HG03139 (cell line): Measurements from ENCODE around the gene CD74.
A peak's percentile ranks its signal among the peaks of the same experiment; 100 is the strongest.

Source experiments
- ATAC-seq: cut with Tn5 transposase; IDR thresholded peaks from one replicate; pipeline ENCODE4 v1.9.1; 2021; ENCODE audit not compliant: unreplicated experiment

The CD74 gene

DNA sequence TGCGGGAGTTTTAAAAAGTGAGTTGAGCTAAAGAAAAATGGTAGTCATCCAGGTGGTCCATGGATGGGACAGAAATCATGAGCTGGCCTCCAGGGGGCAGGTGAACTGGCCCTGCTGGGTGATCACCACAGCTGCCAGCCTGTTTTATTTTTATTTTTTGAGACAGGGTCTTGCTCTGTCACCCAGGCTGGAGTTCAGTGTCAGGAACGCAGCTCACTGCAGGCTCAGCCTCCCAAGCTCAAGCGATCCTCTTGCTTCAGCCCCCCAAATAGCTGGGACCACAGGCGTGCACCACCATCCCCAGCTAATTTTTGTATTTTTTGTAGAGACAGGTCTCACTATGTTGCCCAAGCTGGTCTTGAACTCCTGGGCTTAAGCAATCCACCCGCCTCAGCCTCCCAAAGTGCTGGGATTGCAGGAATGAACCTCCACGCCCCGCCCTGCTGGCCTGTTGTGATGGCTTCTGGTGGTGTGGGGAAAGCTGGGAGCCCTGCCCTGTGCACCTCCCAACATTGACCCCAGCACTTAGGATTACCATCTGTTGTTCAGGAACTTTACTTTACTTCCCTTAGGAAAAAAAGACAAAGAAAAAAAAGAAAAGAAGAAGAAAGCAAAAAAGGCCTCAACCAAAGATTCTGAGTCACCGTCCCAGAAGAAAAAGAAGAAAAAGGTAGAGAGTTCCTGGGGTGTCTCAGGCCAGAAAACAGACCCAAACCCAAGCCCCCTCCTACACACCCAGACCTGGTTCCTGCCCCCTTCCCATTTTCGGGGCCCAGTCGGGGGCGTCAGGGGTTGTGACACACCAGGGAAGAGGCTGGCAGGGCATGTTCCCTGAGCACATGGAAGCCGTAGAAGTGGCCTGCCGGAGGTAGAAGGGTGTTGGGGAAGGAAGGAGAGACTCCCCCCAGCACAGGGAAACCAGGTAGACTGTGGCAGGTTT is 14.7 kb downstream of the CD74 start:
- peak; percentile 2 for ATAC-seq

DNA sequence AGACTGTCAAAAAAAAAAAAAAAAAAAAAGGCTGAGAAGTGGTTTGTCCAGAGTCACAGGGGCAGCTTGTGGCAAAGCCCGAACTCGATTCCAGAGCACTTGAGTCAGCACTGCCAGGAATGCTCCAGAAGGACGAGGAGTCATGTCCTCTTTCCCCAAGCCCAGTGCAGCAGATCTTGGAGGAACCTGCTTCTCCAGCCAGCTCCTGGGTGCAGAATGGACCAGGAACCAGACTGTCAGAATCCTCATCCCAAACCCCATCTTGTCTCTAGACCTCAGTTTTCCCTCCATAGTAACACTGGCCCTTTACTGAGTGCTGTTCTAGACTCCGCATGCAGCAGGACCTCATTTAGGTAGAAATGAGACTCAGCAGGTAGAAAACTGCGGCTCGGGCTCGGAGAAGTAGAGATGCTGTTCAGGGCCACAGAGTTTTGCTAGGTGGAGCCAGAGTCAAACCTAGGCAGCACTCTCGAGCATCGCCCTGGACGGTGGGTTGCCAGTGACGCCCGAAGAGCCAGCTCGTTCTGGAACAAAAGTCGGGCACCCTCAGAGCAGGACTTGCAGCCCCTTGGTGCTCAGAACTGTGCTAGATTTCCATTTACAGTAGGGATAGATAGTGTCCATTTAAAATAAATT is 15.4 kb downstream of the CD74 start:
- ATAC-seq: no peak

DNA sequence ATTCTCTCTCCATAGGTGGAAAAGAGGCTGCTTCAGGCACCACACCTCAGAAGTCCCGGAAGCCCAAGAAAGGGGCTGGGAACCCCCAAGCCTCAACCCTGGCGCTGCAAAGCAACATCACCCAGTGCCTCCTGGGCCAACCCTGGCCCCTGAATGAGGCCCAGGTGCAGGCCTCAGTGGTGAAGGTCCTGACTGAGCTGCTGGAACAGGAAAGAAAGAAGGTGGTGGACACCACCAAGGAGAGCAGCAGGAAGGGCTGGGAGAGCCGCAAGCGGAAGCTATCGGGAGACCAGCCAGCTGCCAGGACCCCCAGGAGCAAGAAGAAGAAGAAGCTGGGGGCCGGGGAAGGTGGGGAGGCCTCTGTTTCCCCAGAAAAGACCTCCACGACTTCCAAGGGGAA is 16.4 kb downstream of the CD74 start:
- no peak for ATAC-seq

DNA sequence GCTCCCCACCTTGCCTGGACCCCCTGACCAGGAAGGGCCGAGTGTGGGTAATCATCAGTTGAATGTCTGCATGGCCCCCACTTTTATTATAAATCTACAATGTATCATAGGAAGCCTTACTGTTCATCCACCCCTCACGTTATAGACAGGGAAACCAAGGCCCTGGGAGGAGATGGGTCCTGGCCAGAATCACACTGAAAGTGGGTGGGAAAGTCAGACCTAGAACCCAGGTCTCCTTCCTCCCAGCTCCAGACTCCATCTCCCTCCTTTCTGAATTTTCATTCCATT is 17.1 kb downstream of the CD74 start:
- no peak for ATAC-seq

DNA sequence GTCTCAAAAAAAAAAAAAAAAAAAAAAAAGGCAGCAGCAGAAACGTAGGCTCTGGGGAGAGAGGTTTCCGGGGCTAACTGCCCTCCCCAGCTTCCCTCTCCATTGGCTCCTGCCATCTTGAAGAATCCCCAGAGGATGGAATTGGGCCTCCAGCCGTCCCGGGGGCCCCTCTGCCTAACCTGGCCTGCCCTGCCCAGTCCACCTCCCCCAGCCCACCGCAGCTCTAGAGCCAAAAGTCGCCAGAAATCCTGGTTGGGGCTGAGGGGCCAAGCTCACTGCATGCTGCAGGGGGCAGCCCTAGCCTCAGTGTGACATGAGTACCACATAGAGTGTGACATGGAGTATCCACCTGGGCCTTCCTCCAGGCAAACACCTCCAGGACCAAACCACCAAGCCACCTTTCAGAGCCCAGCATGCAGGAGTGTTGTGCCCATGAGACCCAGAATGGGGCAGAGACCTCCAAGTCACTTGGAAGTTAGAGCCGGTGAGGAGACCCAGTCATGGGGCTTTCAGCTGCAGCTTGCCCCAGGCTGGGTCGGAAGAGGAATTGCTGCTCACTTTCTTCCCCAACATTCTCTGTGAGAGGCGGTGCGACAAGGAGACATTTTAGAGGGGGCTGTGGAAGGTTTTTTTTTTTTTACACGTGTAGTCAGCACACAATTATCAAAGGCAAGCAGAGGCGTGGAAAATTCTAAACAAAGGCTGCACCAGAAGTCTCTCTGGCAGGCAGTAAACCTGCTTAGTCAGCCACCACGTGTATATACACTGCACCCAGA is 17.6 kb downstream of the CD74 start:
- no peak for ATAC-seq

DNA sequence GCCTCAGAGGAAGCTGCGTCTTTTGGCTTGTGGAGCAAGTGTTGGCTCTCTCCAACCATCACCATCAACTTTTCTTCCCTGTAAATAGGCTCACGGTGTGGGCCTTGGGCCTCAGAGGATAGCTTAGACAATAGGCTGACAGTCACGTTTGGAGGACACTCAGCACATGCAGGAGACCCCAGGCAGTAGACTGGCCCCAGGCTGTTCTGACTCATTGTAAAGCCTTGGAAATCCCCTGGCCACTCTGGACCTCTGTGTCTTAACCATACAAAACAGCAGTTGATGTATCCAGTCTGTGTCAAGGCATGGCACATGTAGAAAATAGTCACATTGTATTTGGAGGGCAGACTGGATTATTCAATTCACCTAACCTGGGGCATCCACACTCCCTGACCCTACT is 18.6 kb downstream of the CD74 start:
- no peak for ATAC-seq

DNA sequence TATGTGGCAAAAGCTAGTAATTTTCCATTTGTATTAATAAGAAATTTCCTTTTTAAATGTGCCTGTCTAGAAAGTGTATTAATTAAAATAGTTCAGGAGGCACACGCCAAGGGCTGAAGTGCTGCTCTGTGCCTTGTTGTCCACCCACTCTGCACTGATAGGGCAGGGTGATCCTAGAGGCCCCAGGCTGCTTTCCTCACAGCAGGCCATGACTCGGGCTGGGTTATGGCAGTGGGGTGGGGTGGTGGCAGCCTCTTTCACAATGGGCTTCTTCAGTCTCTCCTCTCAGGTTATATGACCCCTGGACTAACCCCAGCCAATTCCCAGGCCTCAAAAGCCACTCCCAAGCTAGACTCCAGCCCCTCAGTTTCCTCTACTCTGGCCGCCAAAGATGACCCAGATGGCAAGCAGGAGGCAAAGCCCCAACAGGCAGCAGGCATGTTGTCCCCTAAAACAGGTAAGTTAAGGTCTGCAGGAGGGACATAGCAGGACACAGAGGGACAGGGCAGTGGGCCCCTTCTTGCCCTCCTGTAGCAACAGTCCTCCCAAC is 19.5 kb downstream of the CD74 start:
- ATAC-seq: no peak

DNA sequence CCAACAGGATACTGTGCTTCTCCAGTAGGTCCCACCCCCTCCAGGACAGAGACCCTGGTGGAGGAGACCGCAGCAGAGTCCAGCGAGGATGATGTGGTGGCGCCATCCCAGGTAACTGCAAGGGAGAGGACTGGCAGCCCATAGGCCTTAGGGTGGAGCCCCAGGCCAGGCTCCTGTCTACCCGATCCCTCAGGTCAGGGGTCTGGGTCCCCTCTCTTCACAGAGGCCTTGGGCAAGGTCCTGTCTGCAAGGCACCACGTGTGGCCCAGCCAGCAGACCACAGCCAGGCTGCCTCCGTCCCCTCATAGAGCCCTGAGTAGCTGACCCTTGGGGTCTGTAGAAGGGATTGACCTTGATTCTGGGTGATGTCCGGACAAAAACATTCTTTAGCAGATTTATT is 20.0 kb downstream of the CD74 start:
- no peak for ATAC-seq

DNA sequence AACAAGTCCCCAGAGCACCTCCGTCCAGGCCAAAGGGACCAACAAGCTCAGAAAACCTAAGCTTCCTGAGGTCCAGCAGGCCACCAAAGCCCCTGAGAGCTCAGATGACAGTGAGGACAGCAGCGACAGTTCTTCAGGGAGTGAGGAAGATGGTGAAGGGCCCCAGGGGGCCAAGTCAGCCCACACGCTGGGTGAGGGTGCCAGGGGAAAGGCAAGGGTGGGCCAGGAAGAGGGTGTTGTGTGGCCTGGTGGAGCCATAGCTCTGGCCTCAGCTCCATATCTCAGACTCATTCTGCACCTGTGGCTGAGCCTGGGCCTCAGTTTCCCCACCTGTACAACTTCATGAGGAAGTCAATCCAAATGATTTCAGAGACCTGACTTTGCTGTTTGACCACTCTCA is 20.7 kb downstream of the CD74 start:
- no peak for ATAC-seq

DNA sequence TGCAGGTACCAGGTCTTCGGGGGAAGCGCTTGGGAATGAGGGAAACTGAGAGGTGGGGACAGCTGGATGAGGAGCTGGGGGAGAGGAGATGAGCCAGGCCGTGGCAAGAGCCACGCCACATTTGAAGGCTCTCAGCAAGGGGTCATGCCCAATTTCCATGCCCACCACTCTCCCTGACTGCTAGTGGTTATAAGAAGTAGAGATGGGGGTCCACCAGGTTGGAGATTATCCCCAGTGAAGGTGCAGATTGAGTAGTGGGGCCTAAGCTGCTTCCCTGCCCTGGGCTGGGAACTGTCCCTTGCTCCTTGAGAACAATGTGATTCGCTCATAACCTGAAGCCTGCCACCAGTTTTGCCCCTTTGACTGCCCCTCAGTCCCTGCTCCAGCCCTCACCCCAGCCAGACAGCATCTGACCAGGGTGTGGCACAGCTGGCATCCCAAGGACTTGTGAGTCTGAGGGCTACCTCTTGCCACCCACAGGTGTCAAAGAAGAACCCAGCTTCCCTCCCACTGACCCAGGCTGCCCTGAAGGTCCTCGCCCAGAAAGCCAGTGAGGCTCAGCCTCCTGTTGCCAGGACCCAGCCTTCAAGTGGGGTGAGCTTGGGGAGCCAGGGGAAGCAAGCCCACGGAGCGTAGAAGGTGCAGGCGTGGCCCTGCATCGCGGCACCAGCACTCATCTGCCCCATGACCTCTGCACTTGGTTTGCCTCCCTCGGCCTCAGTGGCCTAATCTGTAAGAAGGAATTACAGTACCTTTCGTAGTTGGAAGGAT is 21.5 kb downstream of the CD74 start:
- no peak for ATAC-seq

DNA sequence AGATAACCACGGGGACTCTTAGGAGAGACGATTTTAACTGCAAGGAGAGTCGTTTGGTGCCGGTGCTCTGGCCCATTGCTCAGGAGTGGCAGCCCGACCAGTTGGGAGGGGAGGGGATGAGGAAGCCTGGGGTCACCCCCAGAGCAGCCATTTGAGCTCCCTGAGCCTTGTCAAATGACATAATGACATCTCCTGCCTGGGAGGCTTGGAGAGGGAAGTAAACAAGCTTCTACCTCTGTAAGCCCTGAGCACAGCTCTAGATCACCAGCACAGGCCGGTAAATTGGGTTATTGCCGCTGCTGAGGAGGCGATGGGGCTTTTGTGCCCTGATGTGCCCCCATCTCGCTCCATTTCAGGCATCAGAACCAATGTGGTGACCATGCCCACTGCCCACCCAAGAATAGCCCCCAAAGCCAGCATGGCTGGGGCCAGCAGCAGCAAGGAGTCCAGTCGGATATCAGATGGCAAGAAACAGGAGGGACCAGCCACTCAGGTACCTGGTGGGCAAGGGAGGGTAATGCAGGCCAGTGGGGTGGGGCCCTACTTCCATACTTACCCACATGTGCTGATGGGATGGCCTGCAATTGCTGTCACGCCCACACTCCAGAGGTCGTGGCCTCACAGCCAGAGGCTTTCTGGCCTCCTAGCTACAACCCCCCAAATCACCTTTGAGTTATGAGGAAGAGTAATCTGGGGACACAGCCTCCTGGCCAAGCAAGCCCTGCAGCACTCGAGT is 23.0 kb downstream of the CD74 start:
- ATAC-seq: no peak

DNA sequence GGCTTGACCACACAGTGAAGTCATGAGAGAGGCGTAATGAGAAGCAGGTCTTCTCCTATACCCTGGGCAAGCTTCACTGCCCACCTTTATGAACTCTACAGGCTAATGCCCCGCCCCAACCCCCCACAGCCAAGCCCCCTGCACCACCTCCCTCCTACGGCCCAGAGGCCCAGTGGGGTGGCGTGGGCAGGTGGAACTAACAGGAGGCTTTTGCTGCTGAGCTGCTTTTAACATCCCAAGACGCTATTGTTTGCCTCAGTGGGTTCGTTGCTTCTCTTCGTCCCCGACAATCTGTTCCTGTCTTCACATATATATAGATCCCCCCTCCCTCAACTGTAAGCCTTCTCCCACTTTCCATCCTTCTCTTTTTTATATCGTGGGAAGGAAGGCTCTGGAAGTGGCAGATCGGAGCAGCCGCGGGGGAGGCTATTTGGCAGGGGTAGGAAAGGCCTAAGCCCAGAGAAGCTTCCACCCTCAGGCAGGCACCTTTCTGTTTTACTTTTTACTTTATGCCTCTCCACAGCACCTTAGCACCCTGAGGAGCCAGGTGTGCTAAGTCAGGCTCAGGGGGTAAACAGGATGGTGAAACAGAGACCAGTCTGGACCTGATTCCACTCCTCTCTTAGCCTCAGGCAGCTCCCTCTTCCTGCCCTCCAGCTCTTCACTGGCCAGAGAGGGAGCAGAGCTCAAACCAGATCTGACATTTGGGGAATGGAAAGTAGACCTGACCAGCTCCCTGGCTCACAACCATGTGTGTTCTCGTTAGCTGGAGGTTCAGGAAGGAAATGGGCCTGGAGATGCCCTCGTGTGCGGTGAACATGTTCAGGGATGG is 26.5 kb downstream of the CD74 start:
- ATAC-seq: no peak

DNA sequence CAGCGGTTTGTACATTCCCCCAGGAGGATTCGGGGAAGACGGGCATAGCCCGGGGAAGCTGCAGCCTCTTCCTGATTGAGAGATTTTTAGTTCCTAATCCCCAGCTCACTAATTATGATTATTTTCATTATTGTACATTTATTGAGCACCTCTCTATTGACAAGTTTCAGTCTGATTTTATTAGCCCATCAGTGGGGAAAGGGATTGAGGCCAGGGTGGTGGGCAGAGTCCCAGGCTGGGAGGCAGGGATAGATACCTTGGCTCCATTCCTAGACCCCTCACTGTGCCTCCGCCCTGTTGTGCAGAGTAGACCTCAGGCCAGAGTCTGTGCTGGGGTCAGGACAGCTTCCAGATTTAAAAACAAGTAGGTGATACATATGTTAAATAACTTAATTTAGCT is 28.0 kb downstream of the CD74 start:
- ATAC-seq: no peak

DNA sequence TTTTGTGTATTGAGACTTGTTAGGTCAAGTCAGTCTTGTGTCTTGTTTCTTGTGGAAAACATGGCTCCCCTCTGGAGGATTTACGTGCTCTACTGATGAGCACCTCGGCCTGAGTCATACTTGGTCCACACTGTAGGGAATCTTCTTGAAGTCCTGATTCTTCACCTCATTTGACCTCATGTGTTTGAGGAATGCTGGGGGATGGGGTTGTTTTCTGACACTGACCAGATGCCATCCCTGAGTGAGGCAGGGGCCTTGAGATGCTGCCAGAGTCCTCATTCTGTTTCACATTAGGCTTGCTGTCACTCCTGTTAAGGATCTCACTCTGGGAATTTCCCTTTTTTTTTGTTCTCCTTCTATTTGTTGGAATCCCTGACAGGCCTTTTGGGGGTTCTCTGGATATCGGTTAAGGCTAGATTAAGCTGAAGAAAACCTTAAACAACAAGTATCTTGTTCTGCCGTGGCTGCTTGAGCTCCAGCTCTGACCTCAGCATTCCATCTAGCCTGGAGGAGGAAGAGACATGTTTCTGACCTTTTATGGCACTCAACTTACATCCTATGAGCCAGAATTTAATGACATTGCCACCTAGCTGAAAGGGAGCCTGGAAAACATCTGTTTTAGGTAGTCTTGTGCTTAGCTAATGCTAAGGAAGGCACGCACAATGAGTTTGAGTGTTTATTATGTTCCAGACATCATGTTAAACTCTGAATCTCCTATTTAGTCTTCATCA is 34.6 kb downstream of the CD74 start:
- ATAC-seq: no peak

DNA sequence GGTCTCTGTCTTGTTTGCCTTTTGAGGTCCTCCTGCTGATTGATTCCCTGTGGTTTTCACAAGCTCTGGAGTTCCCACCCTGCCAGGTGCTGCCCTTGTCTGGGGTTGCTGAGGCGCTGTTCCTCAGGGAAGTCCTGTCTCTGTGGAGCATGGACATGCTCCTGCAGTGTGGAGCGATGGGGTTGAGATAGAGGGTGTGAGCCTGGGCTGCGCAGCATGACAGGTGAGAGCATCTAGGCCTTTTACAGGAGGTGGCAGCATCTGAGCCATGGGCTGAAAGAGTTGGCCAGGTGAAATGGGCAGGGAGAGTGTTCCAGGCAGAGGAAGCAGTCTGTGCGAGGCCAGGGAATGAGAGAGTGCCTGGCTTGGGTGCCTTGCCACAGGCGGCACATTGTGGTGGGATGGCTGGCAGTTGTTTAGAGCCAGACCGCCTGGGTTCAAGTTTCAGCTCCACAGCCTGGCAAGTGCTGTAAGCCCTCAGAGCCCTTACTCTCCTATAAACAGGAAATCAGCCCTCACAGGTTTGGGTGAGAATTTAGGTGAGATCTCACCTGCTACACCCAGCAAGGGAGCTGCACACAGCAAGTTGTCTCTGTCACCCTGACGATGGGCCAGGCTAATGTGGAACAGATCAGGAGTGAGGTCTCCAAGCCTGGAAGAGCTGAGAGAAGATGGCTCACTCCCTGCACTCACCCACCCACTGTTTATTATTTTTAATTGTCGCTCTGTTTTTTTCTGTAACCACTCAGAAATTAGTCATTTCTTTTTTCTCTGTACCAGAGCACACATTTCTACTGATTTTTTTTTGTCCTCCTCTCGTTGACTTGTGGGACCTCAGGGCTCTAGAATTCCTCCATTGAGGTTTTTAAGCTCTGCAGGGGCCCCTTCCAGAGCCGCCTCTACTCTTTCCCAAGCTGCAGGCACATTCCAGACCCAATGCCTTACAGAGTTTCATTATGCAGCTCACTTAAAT is 35.6 kb downstream of the CD74 start:
- no peak for ATAC-seq

DNA sequence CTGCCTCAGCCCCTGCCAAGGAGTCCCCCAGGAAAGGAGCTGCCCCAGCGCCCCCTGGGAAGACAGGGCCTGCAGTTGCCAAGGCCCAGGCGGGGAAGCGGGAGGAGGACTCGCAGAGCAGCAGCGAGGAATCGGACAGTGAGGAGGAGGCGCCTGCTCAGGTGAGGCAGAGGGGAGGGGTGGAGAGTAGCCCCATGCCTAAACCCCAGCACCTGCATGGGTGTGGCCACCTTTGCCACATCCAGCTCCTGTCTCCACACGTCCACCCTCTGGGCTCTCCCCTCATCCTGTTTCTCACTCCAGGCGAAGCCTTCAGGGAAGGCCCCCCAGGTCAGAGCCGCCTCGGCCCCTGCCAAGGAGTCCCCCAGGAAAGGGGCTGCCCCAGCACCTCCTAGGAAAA is 38.1 kb downstream of the CD74 start:
- no peak for ATAC-seq

DNA sequence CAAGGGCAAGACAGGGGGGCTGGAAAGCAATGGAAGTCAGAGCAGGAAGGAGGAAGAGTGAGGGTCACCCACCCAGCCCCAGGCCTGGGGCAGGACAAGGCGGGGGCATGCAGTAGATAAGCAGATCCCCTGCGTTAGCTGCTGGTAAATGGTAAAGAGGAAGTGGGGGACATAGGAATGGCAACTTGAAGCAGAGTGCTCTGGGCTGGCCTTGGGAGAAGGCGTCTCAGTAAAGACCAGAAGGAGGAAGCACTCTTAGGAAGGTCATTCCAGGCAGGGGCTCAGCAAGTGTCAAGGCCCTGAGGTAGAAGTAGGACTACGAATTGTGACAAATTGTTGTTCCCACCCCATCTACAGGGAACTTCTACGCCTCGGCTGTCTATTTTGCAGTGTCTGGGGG is 40.1 kb downstream of the CD74 start:
- ATAC-seq: no peak

DNA sequence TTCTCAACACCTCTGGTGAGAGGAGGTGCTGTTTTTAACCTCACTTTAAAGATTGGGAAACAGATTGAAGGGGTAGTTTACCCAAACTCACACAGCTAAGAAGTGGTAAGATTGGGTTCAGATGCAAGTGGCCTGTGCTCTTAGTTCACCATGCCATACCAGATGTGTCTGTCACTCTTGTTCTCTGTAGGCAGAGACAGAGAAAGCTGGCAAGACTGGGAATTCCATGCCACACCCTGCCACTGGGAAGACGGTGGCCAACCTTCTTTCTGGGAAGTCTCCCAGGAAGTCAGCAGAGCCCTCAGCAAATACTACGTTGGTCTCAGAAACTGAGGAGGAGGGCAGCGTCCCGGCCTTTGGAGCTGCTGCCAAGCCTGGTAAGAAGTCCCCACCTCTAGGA is 44.2 kb downstream of the CD74 start:
- ATAC-seq: no peak
